ENCODE results near the gene DUSP22.

GRCh38 chr6:398065-398464 lies 105.8 kb downstream of the DUSP22 start:
- no peak for TF ChIP-seq CTCF (IDR thresholded peaks at IDR 0.05)
- TF ChIP-seq POLR2AphosphoS5 (IDR thresholded peaks at IDR 0.05), result no peak
- TF ChIP-seq EP300 (IDR thresholded peaks at IDR 0.05; ENCODE audit: low read depth), result no peak
